Measurements from ENCODE around the gene HSDL1. TPM values are rescaled to one million over a fixed set of nuclear protein-coding genes. Genes with fewer than 3 reads are reported as not detected.
"Not testable (repeated sequence)": the region's sequence is repeated elsewhere in the genome, so short reads cannot be mapped to it uniquely, and the experiment has no call there.

HSDL1 gene
- total and polyA plus RNA-seq, 2 of the 4 experiments (the other 2 are of a cell fraction) = 11.6 to 18.3 TPM

DNA sequence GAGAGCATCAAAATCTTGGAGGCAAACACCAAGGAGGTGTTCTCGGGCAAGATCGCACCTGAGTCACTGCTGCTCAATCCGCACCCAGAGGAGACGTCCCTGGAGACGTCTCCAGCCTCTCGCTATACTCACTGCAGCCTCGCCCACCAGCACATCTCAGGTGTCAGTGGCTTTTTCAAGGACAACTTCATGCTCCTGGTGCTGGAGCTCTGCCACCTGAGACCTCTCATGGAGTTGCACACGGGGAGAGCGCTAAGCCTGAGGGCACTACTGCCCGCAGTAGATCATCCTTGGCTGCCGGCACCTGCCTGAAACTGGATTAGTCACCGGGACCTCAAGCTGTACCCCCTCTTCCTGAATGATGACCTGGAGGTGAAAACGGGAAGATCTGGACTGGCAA, 25.6 kb downstream of the HSDL1 start:
- no peak for DNase-seq
- Histone ChIP-seq H2BK20ac (ENCODE audit: low read depth, low read length) (no peak overlapping the region), H3K27me3 (ENCODE audit: control insufficient read depth, insufficient read depth, low read length) (no peaks in the 10 kb centered on the region), H3K4me1 (ENCODE audit: control insufficient read depth, insufficient read depth, low read length) (no peaks in the 10 kb centered on the region), H4K8ac (ENCODE audit: low read depth in 2 of 2, low read length in 2 of 2) (no peak overlapping the region), H3K9ac (ENCODE audit: low read depth, low read length) (no peak overlapping the region), H4K20me1 (ENCODE audit: insufficient read depth, low read length) (no peaks in the 10 kb centered on the region), H3K23ac (ENCODE audit: low read depth, low read length) (no peak overlapping the region), H2BK5ac (ENCODE audit: low read depth, low read length, poor library complexity, severe bottlenecking) (no peak overlapping the region), H3K4ac (ENCODE audit: low read depth, low read length) (no peak overlapping the region), H2BK120ac (ENCODE audit: low read depth, low read length) (no peak overlapping the region), H3K14ac (replicated peaks; ENCODE audit: low read depth, low read length) (no peak overlapping the region), H3K4me3 (ENCODE audit: insufficient read depth, low read depth, low read length) (no peak overlapping the region), H3K9me1 (ENCODE audit: insufficient read depth, low read length) (no peaks in the 10 kb centered on the region; the same call in 1 of the 2 replicates), H2AK5ac (ENCODE audit: low read depth, low read length) (no peak overlapping the region), H3K36me3 (ENCODE audit: control insufficient read depth, insufficient read depth, low read length) (peaks cover 6% of the 10 kb centered on the region), H3K27ac (ENCODE audit: insufficient read depth, low read length) (no peak overlapping the region), H2AFZ (replicated peaks; ENCODE audit: low read length, poor library complexity) (no peak overlapping the region), H3K9me3 (ENCODE audit: control insufficient read depth, insufficient read depth, low read length) (no peaks in the 10 kb centered on the region), H3K79me1 (ENCODE audit: low read depth in 1 of 2, low read length in 2 of 2) (peaks cover 5 to 22% of the 10 kb centered on the region in 2 experiments; a peak in 3 of 4 replicates), H2AK9ac (replicated peaks; ENCODE audit: low read depth, low read length, poor library complexity) (no peak overlapping the region), H2BK15ac (ENCODE audit: low read depth, low read length) (no peak overlapping the region), H4K5ac (ENCODE audit: low read depth, low read length) (no peak overlapping the region), H3K4me2 (ENCODE audit: low read depth, low read length) (no peak overlapping the region), H3K18ac (ENCODE audit: low read depth, low read length) (no peak overlapping the region), H3K56ac (ENCODE audit: extremely low read depth, insufficient read depth, low read length) (no peak overlapping the region), H4K91ac (ENCODE audit: insufficient read depth, low read depth, low read length) (no peak overlapping the region)
- CTCF ChIA-PET = no interaction called here
- intact Hi-C loops (cut with micrococcal nuclease) = loop anchor here (5.0 to 10.0 kb wide), 2 partner anchors 58 to 365 kb away; no protein-coding TSS in a partner anchor
- TF ChIP-seq FOS (IDR thresholded peaks at IDR 0.05; ENCODE audit: low read depth, low read length) (no peak), RCOR1 (IDR thresholded peaks at IDR 0.05; ENCODE audit: insufficient replicate concordance, low read length) (no peak), CHD1 (IDR thresholded peaks at IDR 0.05; ENCODE audit: low read depth, low read length) (no peak), BHLHE40 (IDR thresholded peaks at IDR 0.05; ENCODE audit: low read depth, low read length) (no peak), MXI1 (IDR thresholded peaks at IDR 0.05; ENCODE audit: borderline replicate concordance, low read depth, low read length) (no peak), SMC3 (IDR thresholded peaks at IDR 0.05; ENCODE audit: low read depth, low read length) (no peak), POLR2A (IDR thresholded peaks at IDR 0.05; ENCODE audit: low read depth, low read length) (no peak)
- TF ChIP-seq, protein P1, sequence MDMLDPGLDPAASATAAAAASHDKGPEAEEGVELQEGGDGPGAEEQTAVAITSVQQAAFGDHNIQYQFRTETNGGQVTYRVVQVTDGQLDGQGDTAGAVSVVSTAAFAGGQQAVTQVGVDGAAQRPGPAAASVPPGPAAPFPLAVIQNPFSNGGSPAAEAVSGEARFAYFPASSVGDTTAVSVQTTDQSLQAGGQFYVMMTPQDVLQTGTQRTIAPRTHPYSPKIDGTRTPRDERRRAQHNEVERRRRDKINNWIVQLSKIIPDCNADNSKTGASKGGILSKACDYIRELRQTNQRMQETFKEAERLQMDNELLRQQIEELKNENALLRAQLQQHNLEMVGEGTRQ (IDR thresholded peaks at IDR 0.05; ENCODE audit: low read depth, low read length) = no peak
- 100% methylated on average over 11 of the region's 13 CpGs; no CpG with 5 or more reads in 1 of the 2 experiments for WGBS, 2 experiments (ENCODE audit: extremely low coverage in 2 of 2, insufficient read length in 1 of 2)
- POLR2A ChIA-PET (ENCODE audit: unreplicated experiment) = no interaction called here
- no TSS peak for BruUV-seq (replicated peaks)
- dilution Hi-C loops (cut with HindIII; ENCODE audit: low sequenced_read_pairs, unreplicated experiment) = no loop called here
- no peak for ATAC-seq (ENCODE audit: low read depth)
- in situ Hi-C loops (cut with MboI; ENCODE audit: low sequenced_read_pairs) = no loop called here

DNA sequence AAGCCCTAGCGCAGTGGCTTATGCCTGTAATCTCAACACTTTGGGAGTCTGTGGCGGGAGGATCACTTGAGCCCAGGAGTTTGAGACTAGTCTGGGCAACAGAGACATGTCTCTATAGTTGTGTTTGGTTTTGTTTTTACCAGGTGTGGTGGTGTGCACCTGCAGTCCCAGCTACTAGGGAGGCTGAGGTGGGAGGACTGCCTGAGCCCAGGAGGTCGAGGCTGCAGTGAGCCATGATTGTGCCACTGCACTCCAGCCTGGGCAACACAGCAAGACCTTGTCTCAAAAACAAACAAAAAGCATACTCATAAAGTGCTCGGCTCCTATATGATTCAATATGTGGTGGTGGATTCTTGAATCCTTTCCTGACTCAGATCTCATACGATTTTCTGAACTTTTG, 26.7 kb downstream of the HSDL1 start:
- H4K91ac ChIP-seq (ENCODE audit: insufficient read depth, low read depth, low read length); H3K9me3 ChIP-seq (ENCODE audit: control insufficient read depth, insufficient read depth, low read length); BruUV-seq (replicated peaks); H3K23ac ChIP-seq (ENCODE audit: low read depth, low read length); H2AFZ ChIP-seq (replicated peaks; ENCODE audit: low read length, poor library complexity); H4K20me1 ChIP-seq (ENCODE audit: insufficient read depth, low read length); H4K8ac ChIP-seq (ENCODE audit: low read depth in 2 of 2, low read length in 2 of 2); POLR2A ChIA-PET (ENCODE audit: unreplicated experiment); H3K56ac ChIP-seq (ENCODE audit: extremely low read depth, insufficient read depth, low read length); H3K14ac ChIP-seq (replicated peaks; ENCODE audit: low read depth, low read length); H2BK5ac ChIP-seq (ENCODE audit: low read depth, low read length, poor library complexity, severe bottlenecking); H3K4me2 ChIP-seq (ENCODE audit: low read depth, low read length); ATAC-seq (ENCODE audit: low read depth); H3K18ac ChIP-seq (ENCODE audit: low read depth, low read length); H4K5ac ChIP-seq (ENCODE audit: low read depth, low read length); in situ Hi-C loops (cut with MboI; ENCODE audit: low sequenced_read_pairs); H3K9me1 ChIP-seq (ENCODE audit: insufficient read depth, low read length); DNase-seq; H2AK9ac ChIP-seq (replicated peaks; ENCODE audit: low read depth, low read length, poor library complexity); H2BK20ac ChIP-seq (ENCODE audit: low read depth, low read length); H3K27me3 ChIP-seq (ENCODE audit: control insufficient read depth, insufficient read depth, low read length); H3K27ac ChIP-seq (ENCODE audit: insufficient read depth, low read length); H3K4ac ChIP-seq (ENCODE audit: low read depth, low read length); H2BK15ac ChIP-seq (ENCODE audit: low read depth, low read length); dilution Hi-C loops (cut with HindIII; ENCODE audit: low sequenced_read_pairs, unreplicated experiment); H2AK5ac ChIP-seq (ENCODE audit: low read depth, low read length); H2BK120ac ChIP-seq (ENCODE audit: low read depth, low read length); H3K9ac ChIP-seq (ENCODE audit: low read depth, low read length); H3K4me3 ChIP-seq (ENCODE audit: insufficient read depth, low read depth, low read length); H3K36me3 ChIP-seq (ENCODE audit: control insufficient read depth, insufficient read depth, low read length); H3K4me1 ChIP-seq (ENCODE audit: control insufficient read depth, insufficient read depth, low read length): not testable (repeated sequence)
- no CpG with 5 or more reads among the region's 5 CpGs for WGBS, 2 experiments (ENCODE audit: extremely low coverage in 2 of 2, insufficient read length in 1 of 2)
- H3K79me1 ChIP-seq (ENCODE audit: low read depth in 1 of 2, low read length in 2 of 2) = peaks cover 8 to 27% of the 10 kb centered on the region in 2 experiments; a peak in 3 of 4 replicates
- intact Hi-C loops (cut with micrococcal nuclease) = loop anchor here (5.0 to 10.0 kb wide), 2 partner anchors 59 to 366 kb away; no protein-coding TSS in a partner anchor
- CTCF ChIA-PET = interaction anchor here (2.0 kb wide), 1 partner anchor 69 kb away, joined by 7 read pairs; the partner anchor contains the start of gene TAF1C
